ENCODE measurements around the gene BICD2. TPM values are rescaled to one million over a fixed set of nuclear protein-coding genes. Genes with fewer than 3 reads are reported as not detected.

The BICD2 gene
- total RNA-seq, 4 donors from 2014 or later: 15.7 to 29.3 (median 19.7) TPM

DNA sequence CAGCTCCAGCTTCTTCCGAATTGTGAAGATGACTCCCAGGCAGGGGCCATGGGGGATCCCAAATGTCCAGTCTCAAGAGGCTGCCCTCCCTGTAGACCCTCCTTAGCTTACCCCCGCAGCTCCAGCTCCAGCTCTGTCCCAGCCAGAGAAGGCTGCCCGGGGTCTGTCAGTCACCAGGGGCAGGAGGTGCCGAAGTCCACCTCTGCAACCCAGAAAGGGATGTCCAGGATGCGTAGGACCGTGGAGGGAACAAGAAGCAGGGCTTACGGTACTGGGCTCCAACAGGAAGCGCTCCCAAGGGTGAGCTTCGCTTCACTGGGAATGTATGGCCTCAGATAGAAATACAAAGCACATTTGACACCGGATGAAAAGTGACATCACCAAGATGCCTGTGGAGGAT lies 100.7 kb downstream of the BICD2 start:
- Histone ChIP-seq H3K4me3 (no peak overlapping the region), H3K4me1 (peaks cover 0 to 7% (median 3%) of the 10 kb centered on the region in 4 donors), H3K27me3 (no peaks in the 10 kb centered on the region), H3K9me3 (no peaks in the 10 kb centered on the region), H3K27ac (no peak overlapping the region), H3K36me3 (no peaks in the 10 kb centered on the region)
- in situ Hi-C loops (cut with MboI; ENCODE audit: low pct_ligation_motif_present in 1 of 4, low pct_unique_long_range_greater_than_20kb in 1 of 4, low sequenced_read_pairs in 3 of 4): no loop called here
- no peak for DNase-seq
- 80 to 95% methylated on average over 2 to 9 of the region's 10 CpGs for WGBS, 2 donors (ENCODE audit: low coverage in 1 of 2)
- TF ChIP-seq POLR2AphosphoS5 (IDR thresholded peaks at IDR 0.05): no peak
- TF ChIP-seq EP300 (IDR thresholded peaks at IDR 0.05; ENCODE audit: low read depth): no peak
- TF ChIP-seq, protein P1, sequence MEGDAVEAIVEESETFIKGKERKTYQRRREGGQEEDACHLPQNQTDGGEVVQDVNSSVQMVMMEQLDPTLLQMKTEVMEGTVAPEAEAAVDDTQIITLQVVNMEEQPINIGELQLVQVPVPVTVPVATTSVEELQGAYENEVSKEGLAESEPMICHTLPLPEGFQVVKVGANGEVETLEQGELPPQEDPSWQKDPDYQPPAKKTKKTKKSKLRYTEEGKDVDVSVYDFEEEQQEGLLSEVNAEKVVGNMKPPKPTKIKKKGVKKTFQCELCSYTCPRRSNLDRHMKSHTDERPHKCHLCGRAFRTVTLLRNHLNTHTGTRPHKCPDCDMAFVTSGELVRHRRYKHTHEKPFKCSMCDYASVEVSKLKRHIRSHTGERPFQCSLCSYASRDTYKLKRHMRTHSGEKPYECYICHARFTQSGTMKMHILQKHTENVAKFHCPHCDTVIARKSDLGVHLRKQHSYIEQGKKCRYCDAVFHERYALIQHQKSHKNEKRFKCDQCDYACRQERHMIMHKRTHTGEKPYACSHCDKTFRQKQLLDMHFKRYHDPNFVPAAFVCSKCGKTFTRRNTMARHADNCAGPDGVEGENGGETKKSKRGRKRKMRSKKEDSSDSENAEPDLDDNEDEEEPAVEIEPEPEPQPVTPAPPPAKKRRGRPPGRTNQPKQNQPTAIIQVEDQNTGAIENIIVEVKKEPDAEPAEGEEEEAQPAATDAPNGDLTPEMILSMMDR (IDR thresholded peaks at IDR 0.05): no peak
- TF ChIP-seq POLR2A (IDR thresholded peaks at IDR 0.05): no peak
- intact Hi-C loops (cut with DNase I; ENCODE audit: low total_unique reads): no loop called here

DNA sequence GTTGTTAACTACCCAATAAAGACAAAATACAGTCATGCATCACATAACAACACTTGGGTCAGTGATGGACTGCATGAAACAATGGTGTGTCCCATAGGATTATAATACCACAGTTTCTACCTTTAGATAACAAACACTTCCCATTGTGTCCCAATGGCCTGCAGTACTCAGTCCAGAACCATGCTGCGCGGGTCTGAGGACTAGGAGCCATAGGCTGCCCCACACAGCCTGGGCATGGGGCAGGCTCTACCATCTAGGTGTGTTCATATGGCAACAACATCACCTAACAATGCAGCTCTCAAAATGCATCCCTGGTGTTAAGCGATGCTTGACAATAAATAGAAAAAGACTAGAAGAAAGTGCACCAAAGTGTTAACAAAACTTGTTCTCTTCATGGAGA lies 101.5 kb downstream of the BICD2 start:
- Histone ChIP-seq H3K4me1 (no peaks in the 10 kb centered on the region), H3K36me3 (no peaks in the 10 kb centered on the region), H3K4me3 (no peak overlapping the region), H3K27ac (no peak overlapping the region), H3K9me3 (no peaks in the 10 kb centered on the region), H3K27me3 (no peaks in the 10 kb centered on the region)
- TF ChIP-seq EP300 (IDR thresholded peaks at IDR 0.05; ENCODE audit: low read depth): no peak
- TF ChIP-seq, protein P1 (IDR thresholded peaks at IDR 0.05): no peak
- TF ChIP-seq POLR2A (IDR thresholded peaks at IDR 0.05): no peak
- no peak for TF ChIP-seq POLR2AphosphoS5 (IDR thresholded peaks at IDR 0.05)
- 99 to 100% methylated on average over 3 of the region's 3 CpGs for WGBS, 2 donors (ENCODE audit: low coverage in 1 of 2)
- in situ Hi-C loops (cut with MboI; ENCODE audit: low pct_ligation_motif_present in 1 of 4, low pct_unique_long_range_greater_than_20kb in 1 of 4, low sequenced_read_pairs in 3 of 4) (no loop called here), intact Hi-C loops (cut with DNase I; ENCODE audit: low total_unique reads) (no loop called here)
- no peak for DNase-seq

DNA sequence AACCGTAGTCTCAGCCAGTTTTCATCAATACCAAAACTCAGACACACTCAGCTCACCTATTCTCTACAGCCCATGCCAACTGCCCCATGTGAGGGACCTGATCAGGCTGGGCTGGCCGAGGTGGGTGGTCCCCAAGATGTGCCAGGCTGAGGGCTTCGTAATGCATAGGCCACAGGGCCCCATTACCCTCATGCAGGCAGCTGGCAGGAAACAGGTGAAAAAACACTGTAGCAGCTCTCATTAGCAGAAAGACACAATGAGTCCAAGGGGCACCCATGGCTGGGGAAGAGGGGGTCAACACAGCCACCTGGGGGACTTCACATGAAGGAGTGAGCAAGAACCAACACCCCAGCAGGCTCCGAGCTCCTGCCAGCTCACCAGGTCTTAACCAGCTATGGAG lies 102.9 kb downstream of the BICD2 start:
- H3K4me3 ChIP-seq: no peak overlapping the region
- in situ Hi-C loops (cut with MboI; ENCODE audit: low pct_ligation_motif_present in 1 of 4, low pct_unique_long_range_greater_than_20kb in 1 of 4, low sequenced_read_pairs in 3 of 4) (no loop called here), intact Hi-C loops (cut with DNase I; ENCODE audit: low total_unique reads) (no loop called here)
- H3K27me3 ChIP-seq: no peaks in the 10 kb centered on the region
- no peaks in the 10 kb centered on the region for H3K36me3 ChIP-seq
- H3K9me3 ChIP-seq: no peaks in the 10 kb centered on the region
- no peak for DNase-seq
- H3K27ac ChIP-seq: no peak overlapping the region
- 97 to 100% methylated on average over 1 to 4 of the region's 4 CpGs for WGBS, 2 donors (ENCODE audit: low coverage in 1 of 2)
- H3K4me1 ChIP-seq: no peaks in the 10 kb centered on the region
- no peak for TF ChIP-seq POLR2AphosphoS5 (IDR thresholded peaks at IDR 0.05)
- TF ChIP-seq POLR2A (IDR thresholded peaks at IDR 0.05): no peak
- TF ChIP-seq EP300 (IDR thresholded peaks at IDR 0.05; ENCODE audit: low read depth): no peak
- TF ChIP-seq, protein P1 (IDR thresholded peaks at IDR 0.05): no peak

Other genes with a start within 250 kb of the BICD2 start
- 1 to 10 TPM in 3 of 4 donors, under 1 TPM in 1; 0.37 to 7.2 (median 3.1) TPM for gene ECM2, start 228.8 kb downstream of the BICD2 start, total RNA-seq
- 10 to 100 TPM in 2 of 4 donors, 1 to 10 TPM in 2; 6.2 to 12.2 (median 10.1) TPM for gene IPPK, start 94.7 kb downstream of the BICD2 start, total RNA-seq
- 1 to 10 TPM; 1.2 to 9.7 (median 6.9) TPM for gene ZNF484, start 113.2 kb upstream of the BICD2 start, total RNA-seq
- 1 to 10 TPM in 3 of 4 donors, not detected in 1; 5.2 to 9.7 (median 6.0) TPM for gene FGD3, start 182.7 kb upstream of the BICD2 start, total RNA-seq